Psoas muscle (tissue), 8 donors: ENCODE data around the gene KIF6. TPM values are rescaled to one million over a fixed set of nuclear protein-coding genes. Genes with fewer than 3 reads are reported as not detected.

ENCODE experiments used
- ATAC-seq, 4 donors: fragments of 200-7000 bp; cut with Tn5 transposase; one replicate each; pipeline ENCODE4 v1.9.1; 2020; ENCODE audit warnings: moderate library complexity in 3 of 4, mild to moderate bottlenecking in 2 of 4
- DNase-seq, 2 donors: peaks; one replicate each; pipeline ENCODE4 v3.0.0-alpha.2; 2020
- H3K27ac ChIP-seq: fragments of 200-600 bp; one replicate; pipeline ENCODE4 v1.8.0; 2022
- H3K27me3 ChIP-seq, 3 donors: fragments of 200-600 bp in 1 of 3; one replicate each; pipeline versions ENCODE4 v1.6.1 to v1.8.0; 2013 to 2022; ENCODE audit warnings: low read length in 2 of 3, mild to moderate bottlenecking in 2 of 3, moderate library complexity in 1 of 3; ENCODE audit not compliant: insufficient read depth in 3 of 3
- H3K36me3 ChIP-seq, 2 donors: fragments of 200-600 bp in 1 of 2; one replicate each; pipeline versions ENCODE4 v1.6.1 to v1.8.0; 2013 to 2022; ENCODE audit warnings: low read depth in 1 of 2, mild to moderate bottlenecking in 1 of 2, moderate library complexity in 1 of 2; ENCODE audit not compliant: insufficient read depth in 1 of 2
- H3K4me1 ChIP-seq: fragments of 200-600 bp; one replicate; pipeline ENCODE4 v1.8.0; 2022
- H3K4me3 ChIP-seq: fragments of 200-600 bp; one replicate; pipeline ENCODE4 v1.8.0; 2022; ENCODE audit warnings: mild to moderate bottlenecking
- H3K9me3 ChIP-seq: fragments of 200-600 bp; one replicate; pipeline ENCODE4 v1.8.0; 2022
- WGBS, 3 donors: extraction: QIAGEN DNeasy Blood & Tissue Kit; methylation state at CpG; one replicate each; pipeline versions ENCODE4 v1.1.6 to v1.1.7; 2013; 5-methylcytosine and 5-hydroxymethylcytosine counted together
- intact Hi-C, 2 donors: fragments of 100-400 bp; cut with DNase I; formaldehyde crosslinking; loops; one replicate each; pipeline versions ENCODE4 v1.11.0 to v1.14.2; 2022
- polyA plus RNA-seq, 3 donors: library from polyadenylated mRNA; stranded (reverse); fragments of 200-250 nt; gene quantifications; one replicate each; pipeline ENCODE4 v1.2.3, GENCODE V29; 2013
- total RNA-seq, 4 donors: library from RNA; stranded (reverse); fragmentation: NEBNext Ultra II Directional in 2 of 4; extraction: Animal tissue kit (Norgen Biotek cat#: 25700) in 2 of 4; gene quantifications; one replicate each; pipeline versions ENCODE4 v1.2.1 to v1.2.4, GENCODE V29; 2021 to 2023
- TF ChIP-seq, protein P1 (sequence below): fragments of 200-600 bp; IDR thresholded peaks from one replicate; pipeline ENCODE4 v1.8.0; 2022; ENCODE audit warnings: antibody characterized with exemption
- donor health status: healthy with polysubstance abuse.
- donor health status: DM: no; HTN: no; CAD: no; lungs with moderate emphysema.
- donor health status: Bipolar disorder and iron deficiency.
- donor health status: healthy.
- donor health status: DM: yes; HTN: yes; CAD: no.
- donor health status: DM: no; HTN: no; CAD: no.
- donor health status: DM: no; HTN: no; CAD: no.
- donor health status: DM: yes; HTN: yes; CAD: no.

Gene KIF6
- total and polyA plus RNA-seq, 7 donors: 0.03 to 0.17 (median 0.09) TPM; not detected in 2

DNA sequence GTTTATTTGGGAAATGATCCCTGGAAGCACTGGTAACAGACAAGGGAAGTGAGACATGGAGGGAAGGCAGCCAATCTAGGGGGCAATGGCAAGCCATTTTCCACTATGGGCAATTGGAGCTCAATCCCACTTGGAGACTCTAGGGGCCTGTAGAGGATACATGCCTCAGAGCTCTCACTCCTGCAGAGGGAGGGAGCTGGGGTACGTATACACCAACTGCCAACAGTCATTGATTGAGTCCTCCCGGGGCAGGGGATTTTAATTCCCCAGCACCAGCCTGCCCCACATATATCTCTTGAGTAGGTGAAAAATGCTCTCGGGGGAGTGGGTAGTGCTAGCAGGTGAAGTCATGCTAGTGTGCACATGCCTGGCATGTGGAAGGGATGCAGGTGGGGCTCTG is 323.8 kb downstream of the KIF6 start:
- H3K27ac ChIP-seq: no peak overlapping the region
- DNase-seq (no peak), ATAC-seq (no peak)
- no peak overlapping the region for H3K4me3 ChIP-seq
- H3K27me3 ChIP-seq: no peaks in the 10 kb centered on the region
- intact Hi-C loops: no loop called here
- H3K36me3 ChIP-seq: no peaks in the 10 kb centered on the region
- WGBS, 3 donors: 89 to 94% (median 92%) methylated on average over 3 of the region's 3 CpGs
- H3K9me3 ChIP-seq: no peaks in the 10 kb centered on the region
- TF ChIP-seq, protein P1, sequence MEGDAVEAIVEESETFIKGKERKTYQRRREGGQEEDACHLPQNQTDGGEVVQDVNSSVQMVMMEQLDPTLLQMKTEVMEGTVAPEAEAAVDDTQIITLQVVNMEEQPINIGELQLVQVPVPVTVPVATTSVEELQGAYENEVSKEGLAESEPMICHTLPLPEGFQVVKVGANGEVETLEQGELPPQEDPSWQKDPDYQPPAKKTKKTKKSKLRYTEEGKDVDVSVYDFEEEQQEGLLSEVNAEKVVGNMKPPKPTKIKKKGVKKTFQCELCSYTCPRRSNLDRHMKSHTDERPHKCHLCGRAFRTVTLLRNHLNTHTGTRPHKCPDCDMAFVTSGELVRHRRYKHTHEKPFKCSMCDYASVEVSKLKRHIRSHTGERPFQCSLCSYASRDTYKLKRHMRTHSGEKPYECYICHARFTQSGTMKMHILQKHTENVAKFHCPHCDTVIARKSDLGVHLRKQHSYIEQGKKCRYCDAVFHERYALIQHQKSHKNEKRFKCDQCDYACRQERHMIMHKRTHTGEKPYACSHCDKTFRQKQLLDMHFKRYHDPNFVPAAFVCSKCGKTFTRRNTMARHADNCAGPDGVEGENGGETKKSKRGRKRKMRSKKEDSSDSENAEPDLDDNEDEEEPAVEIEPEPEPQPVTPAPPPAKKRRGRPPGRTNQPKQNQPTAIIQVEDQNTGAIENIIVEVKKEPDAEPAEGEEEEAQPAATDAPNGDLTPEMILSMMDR: no peak
- H3K4me1 ChIP-seq: no peaks in the 10 kb centered on the region

- no peak for ATAC-seq
- WGBS, 3 donors: 83 to 93% (median 92%) methylated on average over 3 of the region's 3 CpGs
These were observed 325.2 kb downstream of the KIF6 start for GRCh38 chr6:39400026-39400425.

DNA sequence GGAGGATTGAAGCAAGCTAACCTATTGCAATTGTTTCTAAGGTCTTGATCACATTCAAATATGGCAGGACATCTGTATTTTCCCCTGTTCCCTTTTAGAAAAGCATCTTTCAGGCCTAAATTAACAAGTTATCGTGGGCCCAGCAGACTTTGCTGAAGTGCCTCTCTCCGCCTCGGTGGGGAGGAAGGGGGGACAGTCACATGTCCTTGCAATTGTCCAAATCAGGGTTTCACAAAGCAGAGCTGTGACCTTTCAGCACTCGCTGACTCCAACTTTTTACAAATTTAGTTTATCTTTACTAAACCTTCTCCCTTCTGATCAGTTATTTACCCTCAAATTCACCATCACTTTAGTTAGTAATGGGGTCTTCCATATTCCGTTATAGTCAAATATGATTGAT is 328.4 kb downstream of the KIF6 start:
- TF ChIP-seq, protein P1: no peak
- Histone ChIP-seq H3K4me3 (no peak overlapping the region), H3K4me1 (no peaks in the 10 kb centered on the region), H3K27me3 (no peaks in the 10 kb centered on the region), H3K9me3 (no peaks in the 10 kb centered on the region), H3K27ac (no peak overlapping the region), H3K36me3 (no peaks in the 10 kb centered on the region)
- DNase-seq (no peak), ATAC-seq (no peak)
- intact Hi-C loops: no loop called here
- 85 to 90% (median 89%) methylated on average over 5 of the region's 5 CpGs for WGBS, 3 donors

More at GRCh38 chr6:39400026-39400425, 325.2 kb downstream of the KIF6 start:
- DNase-seq: no peak
- H3K36me3 ChIP-seq: no peaks in the 10 kb centered on the region
- H3K9me3 ChIP-seq: no peaks in the 10 kb centered on the region
- intact Hi-C loops: no loop called here
- H3K4me3 ChIP-seq: no peak overlapping the region
- no peak overlapping the region for H3K27ac ChIP-seq
- TF ChIP-seq, protein P1: no peak
- no peaks in the 10 kb centered on the region for H3K27me3 ChIP-seq
- H3K4me1 ChIP-seq: no peaks in the 10 kb centered on the region

- intact Hi-C loops: no loop called here
- H3K27ac ChIP-seq: no peak overlapping the region
- DNase-seq (no peak), ATAC-seq (no peak)
- WGBS, 3 donors: 78 to 79% (median 79%) methylated on average over 5 of the region's 5 CpGs
- H3K4me3 ChIP-seq: no peak overlapping the region
- H3K4me1 ChIP-seq: no peaks in the 10 kb centered on the region
- no peaks in the 10 kb centered on the region for H3K9me3 ChIP-seq
- peaks cover 0 to 4% (median 0%) of the 10 kb centered on the region in 3 donors for H3K27me3 ChIP-seq
- H3K36me3 ChIP-seq: no peaks in the 10 kb centered on the region
- TF ChIP-seq, protein P1: no peak
These were observed 332.1 kb downstream of the KIF6 start for GRCh38 chr6:39393075-39393474.

DNA sequence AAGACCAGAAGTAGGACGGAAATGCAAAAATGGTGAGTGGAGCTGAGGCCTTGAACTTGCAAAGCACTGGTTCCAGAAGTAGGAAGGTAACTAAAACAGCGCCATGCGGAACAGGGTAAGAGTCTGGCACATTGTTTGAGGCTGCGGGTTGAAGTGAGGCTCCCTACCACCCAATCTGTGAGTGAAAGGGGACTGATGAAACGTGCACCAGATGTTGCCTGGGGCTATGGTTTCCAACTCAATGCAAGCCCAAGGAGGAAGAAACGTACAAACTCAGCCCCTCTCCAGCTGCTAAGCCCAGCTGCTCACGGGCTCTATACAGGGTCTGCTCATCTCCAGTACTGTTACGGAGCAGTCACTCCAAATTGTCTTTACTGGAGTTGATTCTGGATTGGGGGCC is 334.0 kb downstream of the KIF6 start:
- 82 to 85% (median 84%) methylated on average over 8 of the region's 8 CpGs for WGBS, 3 donors
- H3K27ac ChIP-seq: no peak overlapping the region
- intact Hi-C loops: no loop called here

More for the DNA sequence above, 334.0 kb downstream of the KIF6 start:
- Histone ChIP-seq H3K27me3 (peaks cover 0 to 4% (median 0%) of the 10 kb centered on the region in 3 donors), H3K4me1 (no peaks in the 10 kb centered on the region), H3K36me3 (no peaks in the 10 kb centered on the region), H3K4me3 (no peak overlapping the region), H3K9me3 (no peaks in the 10 kb centered on the region)
- DNase-seq: no peak
- no peak for ATAC-seq
- TF ChIP-seq, protein P1: no peak
